NCI-H524 treated with DMSO at 0.1 percent for 48 hours (cell line): Measurements from ENCODE around the gene KMT2D.

ENCODE experiments used
- DNase-seq: peaks from one replicate; lab custom pipeline; 2025; lab: John Stamatoyannopoulos, UW

KMT2D gene

GRCh38 chr12:49018261-49019119, 42.1 kb downstream of the KMT2D start, which contains the start of gene PRKAG1:
Gene PRKAG1, minus strand, starts transcription at chr12:49018776. Its CDS starts 36 bp downstream, at chr12:49018740.
- DNase-seq, result peak; percentile 72

GRCh38 chr12:49017891-49018260, 42.7 kb downstream of the KMT2D start:
- DNase-seq, result no peak

GRCh38 chr12:49015196-49015595, 45.4 kb downstream of the KMT2D start:
- DNase-seq, result no peak

- DNase-seq, result no peak
Measured at GRCh38 chr12:49014547-49014946, 46.0 kb downstream of the KMT2D start.

- no peak for DNase-seq
Measured at GRCh38 chr12:49013428-49013827, 47.2 kb downstream of the KMT2D start.

- DNase-seq, result no peak
Measured at GRCh38 chr12:49012739-49013138, 47.9 kb downstream of the KMT2D start.
